Fibroblast of lung (primary cell): ENCODE results near the gene DDX60.

Experiments used
- EZH2 ChIP-seq: IDR thresholded peaks from 2 replicates; pipeline ENCODE4 v1.5.1; 2012; ENCODE audit warnings: low read length, control low read depth, mild to moderate bottlenecking; ENCODE audit errors: missing control alignments
- TF ChIP-seq, protein P1 (sequence below), 2 donors: IDR thresholded peaks in 1 of 2; conservative IDR thresholded peaks in 1 of 2; 1 replicate in 1 of 2; 2 replicates in 1 of 2; pipeline ENCODE4 v1.5.1; 2011 to 2012; ENCODE audit warnings: low read length in 2 of 2, control low read depth in 1 of 2, inconsistent platforms in 1 of 2, low read depth in 1 of 2, mild to moderate bottlenecking in 1 of 2

- TF ChIP-seq, protein P1, sequence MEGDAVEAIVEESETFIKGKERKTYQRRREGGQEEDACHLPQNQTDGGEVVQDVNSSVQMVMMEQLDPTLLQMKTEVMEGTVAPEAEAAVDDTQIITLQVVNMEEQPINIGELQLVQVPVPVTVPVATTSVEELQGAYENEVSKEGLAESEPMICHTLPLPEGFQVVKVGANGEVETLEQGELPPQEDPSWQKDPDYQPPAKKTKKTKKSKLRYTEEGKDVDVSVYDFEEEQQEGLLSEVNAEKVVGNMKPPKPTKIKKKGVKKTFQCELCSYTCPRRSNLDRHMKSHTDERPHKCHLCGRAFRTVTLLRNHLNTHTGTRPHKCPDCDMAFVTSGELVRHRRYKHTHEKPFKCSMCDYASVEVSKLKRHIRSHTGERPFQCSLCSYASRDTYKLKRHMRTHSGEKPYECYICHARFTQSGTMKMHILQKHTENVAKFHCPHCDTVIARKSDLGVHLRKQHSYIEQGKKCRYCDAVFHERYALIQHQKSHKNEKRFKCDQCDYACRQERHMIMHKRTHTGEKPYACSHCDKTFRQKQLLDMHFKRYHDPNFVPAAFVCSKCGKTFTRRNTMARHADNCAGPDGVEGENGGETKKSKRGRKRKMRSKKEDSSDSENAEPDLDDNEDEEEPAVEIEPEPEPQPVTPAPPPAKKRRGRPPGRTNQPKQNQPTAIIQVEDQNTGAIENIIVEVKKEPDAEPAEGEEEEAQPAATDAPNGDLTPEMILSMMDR (conservative IDR thresholded peaks at IDR 0.05 in 1 of 2, IDR thresholded peaks at IDR 0.05 in 1 of 2; ENCODE audit: low read depth in 1 of 2, low read length in 2 of 2): no peak
- no peak for TF ChIP-seq EZH2
Observed at GRCh38 chr4:168264903-168265302, 53.6 kb downstream of the DDX60 start.
